Testis (tissue), 2 donors: ENCODE measurements around the gene FAF1.

Experiments
- CTCF ChIP-seq, 3 experiments: fragments of 450-650 bp in 2 of 3; fragments of 200-600 bp in 1 of 3; sonication (generic) in 1 of 3; IDR thresholded peaks; one replicate each; pipeline ENCODE4 v1.5.1; 2016 to 2019; ENCODE audit warnings: antibody characterized with exemption in 3 of 3, mild to moderate bottlenecking in 2 of 3, moderate library complexity in 1 of 3
- POLR2A ChIP-seq: fragments of 450-650 bp; IDR thresholded peaks from one replicate; pipeline ENCODE4 v1.6.1; 2017; ENCODE audit warnings: antibody characterized with exemption, mild to moderate bottlenecking, moderate library complexity

GRCh38 chr1:50820545-50820944 is 139.5 kb downstream of the FAF1 start:
- no peak for TF ChIP-seq CTCF (IDR thresholded peaks at IDR 0.05)
- no peak for TF ChIP-seq POLR2A
